Endothelial cell of umbilical vein (primary cell): ENCODE data around the gene PKHD1. TPM values are rescaled to one million over a fixed set of nuclear protein-coding genes. Genes with fewer than 3 reads are reported as not detected.

Experiments used
- BruUV-seq: library from RNA; stranded (reverse); fragments of 400-500 nt; replicated peaks from 2 replicates; lab custom pipeline; 2021; lab: Mats Ljungman, UMichigan
- CTCF ChIA-PET: fragments of 300-600, 350-600 bp; sonication (Branson Sonifier 250); formaldehyde crosslinking; loops from one replicate; lab custom pipeline; 2021; ENCODE audit warnings: antibody characterized with exemption, inconsistent platforms; lab: Charles Lee
- POLR2A ChIA-PET: fragments of 300-600, 350-600 bp; sonication (Branson Sonifier 250); formaldehyde crosslinking; loops from one replicate; lab custom pipeline; 2021; ENCODE audit warnings: antibody characterized with exemption, inconsistent platforms; lab: Charles Lee
- DNase-seq: peaks from one replicate; pipeline ENCODE4 v3.0.0-alpha.2; 2011; ENCODE audit warnings: low read depth, low spot score
- FAIRE-seq: peaks from 2 replicates; lab custom pipeline; 2011; peaks lifted over from hg19 to GRCh38; lab: Jason Lieb, UNC
- H2AFZ ChIP-seq: 2 replicates; pipeline ENCODE4 v1.6.0; 2012; ENCODE audit warnings: low read depth, low read length, control low read depth, inconsistent platforms
- H3K27ac ChIP-seq: 2 replicates; pipeline ENCODE4 v1.5.1; 2011; ENCODE audit warnings: low read depth, mild to moderate bottlenecking, control low read depth, low read length, moderate library complexity; ENCODE audit not compliant: insufficient read depth
- H3K27me3 ChIP-seq, 2 experiments: 2 replicates each; pipeline versions ENCODE4 v1.6.0 to v1.6.1; 2011; ENCODE audit warnings: low read length in 2 of 2, mixed read lengths in 1 of 2; ENCODE audit not compliant: control insufficient read depth in 2 of 2, insufficient read depth in 2 of 2
- H3K36me3 ChIP-seq, 2 experiments: 2 replicates in 1 of 2; 3 replicates in 1 of 2; pipeline ENCODE4 v1.5.1; 2011; ENCODE audit warnings: low read length in 2 of 2, mild to moderate bottlenecking in 1 of 2, moderate library complexity in 1 of 2; ENCODE audit not compliant: control insufficient read depth in 2 of 2, insufficient read depth in 2 of 2; ENCODE audit errors: extremely low read depth in 1 of 2
- H3K4me1 ChIP-seq: 3 replicates; pipeline ENCODE4 v1.5.1; 2011; ENCODE audit warnings: mild to moderate bottlenecking, low read length; ENCODE audit not compliant: control insufficient read depth, insufficient read depth; ENCODE audit errors: extremely low read depth
- H3K4me2 ChIP-seq: 2 replicates; pipeline ENCODE4 v1.6.1; 2011; ENCODE audit warnings: low read length, control low read depth, mixed read lengths; ENCODE audit not compliant: insufficient read depth
- H3K4me3 ChIP-seq, 3 experiments: fragments of 200-600 bp in 1 of 3; sonication (generic), shearing (Covaris generic) in 1 of 3; replicated peaks in 1 of 3; 2 replicates each; pipeline ENCODE4 v1.5.1; 2011 to 2016; ENCODE audit warnings: control low read depth in 3 of 3, low read length in 3 of 3, mild to moderate bottlenecking in 2 of 3, inconsistent platforms in 1 of 3, low read depth in 1 of 3, moderate library complexity in 1 of 3; ENCODE audit not compliant: insufficient read depth in 1 of 3
- H3K79me2 ChIP-seq: 2 replicates; pipeline ENCODE4 v1.6.0; 2012; ENCODE audit warnings: low read length, inconsistent platforms; ENCODE audit not compliant: control insufficient read depth, insufficient read depth
- H3K9ac ChIP-seq: replicated peaks from 2 replicates; pipeline ENCODE3; 2011; ENCODE audit warnings: low read length, control low read depth; ENCODE audit not compliant: insufficient read depth; ENCODE audit errors: extremely low read depth
- H3K9me1 ChIP-seq: replicated peaks from 3 replicates; pipeline ENCODE4 v1.6.0; 2011; ENCODE audit warnings: mild to moderate bottlenecking, low read length; ENCODE audit not compliant: control insufficient read depth, insufficient read depth; ENCODE audit errors: extremely low read depth
- H3K9me3 ChIP-seq: replicated peaks from 2 replicates; pipeline ENCODE4 v1.5.1; 2012; ENCODE audit warnings: low read length, inconsistent platforms; ENCODE audit not compliant: control insufficient read depth, insufficient read depth
- H4K20me1 ChIP-seq: replicated peaks from 2 replicates; pipeline ENCODE3; 2011; ENCODE audit warnings: mild to moderate bottlenecking, low read length; ENCODE audit not compliant: control insufficient read depth, insufficient read depth; ENCODE audit errors: extremely low read depth
- EZH2 ChIP-seq: IDR thresholded peaks from 2 replicates; pipeline ENCODE4 v1.6.1; 2012; ENCODE audit warnings: borderline replicate concordance, low read depth, mild to moderate bottlenecking, moderate library complexity, low read length, inconsistent platforms; ENCODE audit not compliant: severe bottlenecking
- FOS ChIP-seq: IDR thresholded peaks from 2 replicates; pipeline ENCODE4 v1.6.1; 2011; ENCODE audit warnings: mild to moderate bottlenecking, low read length, moderate library complexity, borderline replicate concordance; ENCODE audit not compliant: insufficient read depth
- GATA2 ChIP-seq: IDR thresholded peaks from 2 replicates; pipeline ENCODE4 v1.7.0; 2011; ENCODE audit warnings: low read depth, mild to moderate bottlenecking, moderate library complexity, mixed read lengths, low read length; ENCODE audit not compliant: insufficient read length, insufficient read depth
- JUN ChIP-seq: IDR thresholded peaks from 2 replicates; pipeline ENCODE4 v1.6.1; 2011; ENCODE audit warnings: borderline replicate concordance, low read depth; ENCODE audit not compliant: insufficient read length, insufficient read depth
- MYC ChIP-seq: IDR thresholded peaks from one replicate; pipeline ENCODE4 v1.6.1; 2011; ENCODE audit warnings: mild to moderate bottlenecking, low read depth, low read length
- POLR2A ChIP-seq: IDR thresholded peaks from 2 replicates; pipeline ENCODE4 v1.6.1; 2012; ENCODE audit warnings: low read depth, mild to moderate bottlenecking, control low read depth, low read length
- POLR2AphosphoS5 ChIP-seq: IDR thresholded peaks from 2 replicates; pipeline ENCODE4 v1.6.1; 2012; ENCODE audit warnings: low read depth, mild to moderate bottlenecking, control low read depth, low read length, moderate library complexity; ENCODE audit not compliant: insufficient read depth
- dilution Hi-C: fragments of 300-500 bp; cut with MboI; formaldehyde crosslinking; loops from one replicate; pipeline ENCODE4 v1.15.0; 2019; ENCODE audit warnings: low sequenced_read_pairs; ENCODE audit not compliant: extremely low pct_ligation_motif_present
- intact Hi-C: fragments of 100-400 bp; cut with micrococcal nuclease; formaldehyde crosslinking; loops from one replicate; pipeline ENCODE4 v1.10.0; 2022
- polyA plus RNA-seq, 4 experiments: library from polyadenylated mRNA; depleted of rRNA in 3 of 4; stranded (reverse) in 3 of 4; unstranded in 1 of 4; fragments of >200 nt; gene quantifications; 2 replicates each; pipeline versions ENCODE4 v1.2.1 to v1.2.3, GENCODE V29; 2011 to 2012; ENCODE audit warnings: missing spikeins in 1 of 4
- total RNA-seq: library from RNA; stranded (reverse); gene quantifications from 2 replicates; pipeline ENCODE4 v1.2.3, GENCODE V29; 2021
- TF ChIP-seq, protein P1 (sequence below), 2 donors: IDR thresholded peaks; 1 replicate in 1 of 2; 2 replicates in 1 of 2; pipeline ENCODE4 v1.5.1; 2011; ENCODE audit warnings: low read length in 2 of 2, mild to moderate bottlenecking in 2 of 2, moderate library complexity in 2 of 2, control low read depth in 1 of 2, inconsistent platforms in 1 of 2, low read depth in 1 of 2; ENCODE audit not compliant: insufficient read depth in 1 of 2; ENCODE audit errors: extremely low read depth in 1 of 2
- TF ChIP-seq, protein P2 (sequence below): IDR thresholded peaks from 2 replicates; pipeline ENCODE4 v1.6.1; 2011; ENCODE audit not compliant: insufficient read depth, insufficient read length

PKHD1 gene
- total and polyA plus RNA-seq, 2 donors (not counting 3 experiments of a cell fraction or from before 2014, with no cell fraction given), result not detected

DNA sequence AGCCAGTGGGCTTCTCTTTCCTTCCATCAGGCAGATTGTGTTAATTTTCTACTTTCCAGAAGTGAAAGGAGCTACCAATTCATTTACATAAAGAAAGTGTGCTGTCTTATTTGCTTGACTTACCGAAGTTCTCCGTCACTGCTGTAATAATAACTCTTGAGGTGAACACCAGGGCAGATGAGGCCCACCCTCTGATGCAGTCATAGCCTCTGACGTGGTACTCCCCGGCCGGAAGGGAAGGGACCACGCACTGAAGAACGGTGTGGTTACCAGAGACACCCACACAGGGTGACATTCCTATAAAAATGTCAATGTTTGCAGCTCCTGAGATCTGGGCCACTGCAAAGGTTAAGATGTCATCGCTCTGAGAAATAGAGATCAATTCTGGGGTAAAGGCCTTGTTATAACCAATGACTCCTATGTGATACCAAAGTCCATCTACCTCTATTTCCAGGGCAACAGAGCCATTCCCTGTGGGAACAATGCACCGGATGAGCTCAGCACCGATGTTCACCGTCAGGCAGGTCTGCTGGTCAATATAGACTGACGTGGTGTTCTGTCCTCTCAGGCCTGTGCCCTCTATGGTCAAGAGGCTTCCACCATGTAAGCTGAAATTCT lies 62.9 kb downstream of the PKHD1 start:
- intact Hi-C loops (no loop called here), dilution Hi-C loops (no loop called here)
- DNase-seq (no peak), FAIRE-seq (no peak)
- POLR2A ChIA-PET, result no interaction called here
- CTCF ChIA-PET, result interaction anchor here (0.9 to 1.2 kb wide), 2 partner anchors 25 to 1896 kb away, joined by 3 to 4 read pairs; no protein-coding TSS in a partner anchor
- no peaks in the 10 kb centered on the region for H3K9me1 ChIP-seq
- no peaks in the 10 kb centered on the region for H3K27me3 ChIP-seq
- H3K9me3 ChIP-seq, result no peaks in the 10 kb centered on the region
- H3K36me3 ChIP-seq, result no peaks in the 10 kb centered on the region
- no peak overlapping the region for H3K27ac ChIP-seq
- no TSS peak for BruUV-seq
- H3K79me2 ChIP-seq, result no peaks in the 10 kb centered on the region
- no peak overlapping the region for H3K4me2 ChIP-seq
- H3K4me1 ChIP-seq, result no peaks in the 10 kb centered on the region
- H4K20me1 ChIP-seq, result no peaks in the 10 kb centered on the region
- no peak overlapping the region for H3K9ac ChIP-seq
- TF ChIP-seq, protein P1, sequence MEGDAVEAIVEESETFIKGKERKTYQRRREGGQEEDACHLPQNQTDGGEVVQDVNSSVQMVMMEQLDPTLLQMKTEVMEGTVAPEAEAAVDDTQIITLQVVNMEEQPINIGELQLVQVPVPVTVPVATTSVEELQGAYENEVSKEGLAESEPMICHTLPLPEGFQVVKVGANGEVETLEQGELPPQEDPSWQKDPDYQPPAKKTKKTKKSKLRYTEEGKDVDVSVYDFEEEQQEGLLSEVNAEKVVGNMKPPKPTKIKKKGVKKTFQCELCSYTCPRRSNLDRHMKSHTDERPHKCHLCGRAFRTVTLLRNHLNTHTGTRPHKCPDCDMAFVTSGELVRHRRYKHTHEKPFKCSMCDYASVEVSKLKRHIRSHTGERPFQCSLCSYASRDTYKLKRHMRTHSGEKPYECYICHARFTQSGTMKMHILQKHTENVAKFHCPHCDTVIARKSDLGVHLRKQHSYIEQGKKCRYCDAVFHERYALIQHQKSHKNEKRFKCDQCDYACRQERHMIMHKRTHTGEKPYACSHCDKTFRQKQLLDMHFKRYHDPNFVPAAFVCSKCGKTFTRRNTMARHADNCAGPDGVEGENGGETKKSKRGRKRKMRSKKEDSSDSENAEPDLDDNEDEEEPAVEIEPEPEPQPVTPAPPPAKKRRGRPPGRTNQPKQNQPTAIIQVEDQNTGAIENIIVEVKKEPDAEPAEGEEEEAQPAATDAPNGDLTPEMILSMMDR (IDR thresholded peaks at IDR 0.05; ENCODE audit: extremely low read depth in 1 of 2, insufficient read depth in 1 of 2, low read depth in 1 of 2, low read length in 2 of 2), result no peak
- TF ChIP-seq GATA2 (no peak), POLR2AphosphoS5 (no peak), JUN (no peak), FOS (no peak), EZH2 (no peak), MYC (no peak), POLR2A (no peak)
- TF ChIP-seq, protein P2, sequence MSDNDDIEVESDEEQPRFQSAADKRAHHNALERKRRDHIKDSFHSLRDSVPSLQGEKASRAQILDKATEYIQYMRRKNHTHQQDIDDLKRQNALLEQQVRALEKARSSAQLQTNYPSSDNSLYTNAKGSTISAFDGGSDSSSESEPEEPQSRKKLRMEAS, result no peak
- no peak overlapping the region for H3K4me3 ChIP-seq
- H2AFZ ChIP-seq, result no peak overlapping the region
